Measurements from ENCODE around the gene COL13A1. TPM values are rescaled to one million over a fixed set of nuclear protein-coding genes. Genes with fewer than 3 reads are reported as not detected.

Gene COL13A1
- total and polyA plus RNA-seq, 12 donors, result 0.54 to 7.6 (median 1.9) TPM

DNA sequence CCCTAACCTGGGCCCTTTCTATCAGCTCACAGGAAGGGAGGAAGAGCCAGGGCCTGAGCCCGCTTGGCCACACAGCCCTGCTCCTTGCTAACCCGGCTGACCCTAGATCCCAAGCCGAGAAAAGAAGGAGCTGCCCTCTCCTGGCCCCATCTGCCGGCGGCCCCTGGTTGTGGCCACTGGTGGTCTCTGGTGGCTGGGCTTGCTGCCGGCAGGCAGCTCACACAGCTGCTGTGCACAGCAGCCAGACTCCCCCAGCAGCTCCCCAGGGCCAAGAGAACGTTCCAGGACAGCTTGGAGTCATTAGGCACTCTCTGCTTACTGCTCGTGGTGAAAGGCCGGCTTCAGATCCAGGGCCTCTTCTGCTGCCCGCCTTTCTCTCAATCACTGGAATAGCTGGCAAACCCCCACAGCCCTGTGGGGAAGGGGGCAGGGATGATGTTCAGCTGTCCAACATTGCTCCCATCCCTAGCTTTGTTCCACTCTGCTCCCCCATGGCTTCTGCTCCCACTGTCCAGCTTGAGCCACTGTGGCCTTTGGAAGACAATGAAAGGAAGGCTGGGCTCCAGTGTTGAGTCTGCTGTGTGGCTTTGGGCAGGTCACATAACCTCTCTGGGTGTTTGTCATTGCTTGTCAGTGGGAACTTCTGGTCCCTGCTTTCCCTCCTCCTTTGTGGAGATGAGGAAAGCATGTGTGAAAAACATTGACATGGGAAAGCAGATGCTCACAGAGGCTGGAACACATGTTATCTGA, 35.4 kb upstream of the COL13A1 start:
- Histone ChIP-seq H3K27ac (no peak overlapping the region), H3K36me3 (replicated peaks in 1 of 2) (no peaks in the 10 kb centered on the region), H3K27me3 (no peaks in the 10 kb centered on the region), H3K9me3 (replicated peaks in 1 of 3) (no peaks in the 10 kb centered on the region), H3K4me3 (no peak overlapping the region), H3K4me1 (replicated peaks in 1 of 2) (no peaks in the 10 kb centered on the region)
- intact Hi-C loops (cut with DNase I), result no loop called here
- WGBS, 4 donors, result 61 to 78% (median 76%) methylated on average over 3 to 10 of the region's 10 CpGs
- DNase-seq, result no peak
- no peak for TF ChIP-seq POLR2A (IDR thresholded peaks at IDR 0.05)
- TF ChIP-seq, protein P1, sequence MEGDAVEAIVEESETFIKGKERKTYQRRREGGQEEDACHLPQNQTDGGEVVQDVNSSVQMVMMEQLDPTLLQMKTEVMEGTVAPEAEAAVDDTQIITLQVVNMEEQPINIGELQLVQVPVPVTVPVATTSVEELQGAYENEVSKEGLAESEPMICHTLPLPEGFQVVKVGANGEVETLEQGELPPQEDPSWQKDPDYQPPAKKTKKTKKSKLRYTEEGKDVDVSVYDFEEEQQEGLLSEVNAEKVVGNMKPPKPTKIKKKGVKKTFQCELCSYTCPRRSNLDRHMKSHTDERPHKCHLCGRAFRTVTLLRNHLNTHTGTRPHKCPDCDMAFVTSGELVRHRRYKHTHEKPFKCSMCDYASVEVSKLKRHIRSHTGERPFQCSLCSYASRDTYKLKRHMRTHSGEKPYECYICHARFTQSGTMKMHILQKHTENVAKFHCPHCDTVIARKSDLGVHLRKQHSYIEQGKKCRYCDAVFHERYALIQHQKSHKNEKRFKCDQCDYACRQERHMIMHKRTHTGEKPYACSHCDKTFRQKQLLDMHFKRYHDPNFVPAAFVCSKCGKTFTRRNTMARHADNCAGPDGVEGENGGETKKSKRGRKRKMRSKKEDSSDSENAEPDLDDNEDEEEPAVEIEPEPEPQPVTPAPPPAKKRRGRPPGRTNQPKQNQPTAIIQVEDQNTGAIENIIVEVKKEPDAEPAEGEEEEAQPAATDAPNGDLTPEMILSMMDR (IDR thresholded peaks at IDR 0.05), result no peak

DNA sequence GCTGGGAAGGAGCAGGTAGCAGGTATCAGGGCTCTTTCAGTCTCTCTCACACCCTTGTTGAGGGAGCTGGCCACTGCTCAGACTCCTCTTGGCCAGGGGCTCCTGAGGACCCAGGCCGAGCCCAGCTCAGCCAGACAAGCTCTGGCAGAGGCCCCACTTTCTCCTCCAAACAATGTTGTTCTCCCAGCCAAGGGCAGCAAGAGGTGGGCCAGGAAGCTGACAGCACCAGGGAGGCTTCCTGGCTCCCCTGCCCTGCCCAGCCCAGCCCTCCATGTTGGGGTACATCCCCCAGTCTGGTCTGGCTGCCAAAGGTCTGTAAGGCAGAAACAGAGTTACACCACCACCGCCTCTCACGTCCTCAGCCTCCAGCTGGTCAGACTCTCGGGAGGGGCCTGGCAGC, 33.9 kb upstream of the COL13A1 start:
- H3K27me3 ChIP-seq, result no peaks in the 10 kb centered on the region
- H3K9me3 ChIP-seq (replicated peaks in 1 of 3), result no peaks in the 10 kb centered on the region
- intact Hi-C loops (cut with DNase I), result no loop called here
- no peak for DNase-seq
- 86 to 93% (median 93%) methylated on average over 3 to 4 of the region's 4 CpGs for WGBS, 4 donors
- no peak overlapping the region for H3K27ac ChIP-seq
- H3K36me3 ChIP-seq (replicated peaks in 1 of 2), result no peaks in the 10 kb centered on the region
- H3K4me1 ChIP-seq (replicated peaks in 1 of 2), result no peaks in the 10 kb centered on the region
- TF ChIP-seq POLR2A (IDR thresholded peaks at IDR 0.05), result no peak
- TF ChIP-seq, protein P1 (IDR thresholded peaks at IDR 0.05), result no peak
- no peak overlapping the region for H3K4me3 ChIP-seq

DNA sequence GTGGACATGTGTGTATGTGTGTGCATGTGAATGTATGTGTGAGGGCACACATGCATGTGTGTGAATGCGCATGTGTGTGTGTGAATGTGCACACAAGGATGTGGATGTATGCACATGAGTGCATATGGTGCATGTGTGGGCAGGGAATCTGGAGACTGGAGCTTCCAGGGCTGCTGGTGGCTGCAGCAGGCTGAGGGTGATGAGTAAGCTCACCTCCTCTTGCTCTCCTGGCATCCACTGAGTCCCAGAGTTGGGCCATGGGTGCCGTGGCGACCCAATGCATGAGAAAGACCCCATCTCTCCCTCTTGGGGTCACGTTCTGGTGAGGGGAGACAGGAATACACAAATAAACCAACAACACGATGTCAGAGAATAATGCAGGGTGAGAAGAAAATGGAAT, 33.3 kb upstream of the COL13A1 start:
- no peak overlapping the region for H3K27ac ChIP-seq
- WGBS, 4 donors, result 86 to 88% (median 87%) methylated on average over 5 of the region's 5 CpGs
- intact Hi-C loops (cut with DNase I), result no loop called here
- no peaks in the 10 kb centered on the region for H3K4me1 ChIP-seq (replicated peaks in 1 of 2)
- H3K36me3 ChIP-seq (replicated peaks in 1 of 2), result no peaks in the 10 kb centered on the region
- no peaks in the 10 kb centered on the region for H3K27me3 ChIP-seq
- H3K9me3 ChIP-seq (replicated peaks in 1 of 3), result no peaks in the 10 kb centered on the region
- TF ChIP-seq POLR2A (IDR thresholded peaks at IDR 0.05), result no peak
- TF ChIP-seq, protein P1 (IDR thresholded peaks at IDR 0.05), result no peak
- no peak for DNase-seq
- H3K4me3 ChIP-seq, result no peak overlapping the region

DNA sequence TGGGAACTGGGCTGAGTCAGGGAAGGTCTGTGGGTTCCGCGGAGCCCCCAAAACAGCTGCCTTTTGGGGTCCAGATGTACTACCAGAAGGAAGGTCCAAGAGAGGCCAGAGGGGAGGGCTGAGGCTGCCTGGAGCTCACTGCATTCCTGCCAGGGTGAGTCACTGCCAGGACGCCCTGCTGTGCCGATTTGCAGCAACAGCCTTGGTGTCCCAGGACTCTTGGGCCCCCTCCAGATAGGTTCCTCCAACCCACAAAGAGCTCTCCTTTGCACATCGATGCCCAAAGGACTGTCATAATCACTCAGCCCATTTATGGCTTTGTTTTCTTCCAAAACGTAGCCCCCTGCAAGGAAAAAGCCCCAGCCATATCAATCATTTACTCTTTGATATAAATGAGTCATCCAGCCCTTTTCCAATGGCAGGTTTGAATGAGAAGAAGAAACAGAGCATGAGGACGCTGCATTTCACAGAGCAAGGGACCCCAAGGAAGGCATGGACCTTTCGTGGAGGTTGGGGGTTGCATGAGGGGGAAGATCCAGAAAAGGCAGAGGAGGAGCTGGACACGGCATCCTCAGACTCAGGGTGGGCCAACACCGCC, 32.2 kb upstream of the COL13A1 start:
- WGBS, 4 donors, result 32 to 52% (median 47%) methylated on average over 10 of the region's 10 CpGs
- intact Hi-C loops (cut with DNase I), result no loop called here
- no peak for TF ChIP-seq POLR2A (IDR thresholded peaks at IDR 0.05)
- TF ChIP-seq, protein P1 (IDR thresholded peaks at IDR 0.05), result no peak
- H3K4me3 ChIP-seq, result no peak overlapping the region
- H3K36me3 ChIP-seq (replicated peaks in 1 of 2), result no peaks in the 10 kb centered on the region
- H3K27me3 ChIP-seq, result no peaks in the 10 kb centered on the region
- no peaks in the 10 kb centered on the region for H3K4me1 ChIP-seq (replicated peaks in 1 of 2)
- H3K27ac ChIP-seq, result no peak overlapping the region
- peak; percentile 58 to 87 (median 84) for DNase-seq
- H3K9me3 ChIP-seq (replicated peaks in 1 of 3), result no peaks in the 10 kb centered on the region

Measured in adrenal gland (tissue), 12 donors.